SHP77 (cell line): ENCODE measurements around the gene ITIH3.

Source experiments
- DNase-seq, 2 experiments: peaks; one replicate each; lab custom pipeline; 2025; lab: John Stamatoyannopoulos, UW

ITIH3 gene

GRCh38 chr3:52844290-52844975, 49.8 kb downstream of the ITIH3 start:
- DNase-seq: no peak

DNA sequence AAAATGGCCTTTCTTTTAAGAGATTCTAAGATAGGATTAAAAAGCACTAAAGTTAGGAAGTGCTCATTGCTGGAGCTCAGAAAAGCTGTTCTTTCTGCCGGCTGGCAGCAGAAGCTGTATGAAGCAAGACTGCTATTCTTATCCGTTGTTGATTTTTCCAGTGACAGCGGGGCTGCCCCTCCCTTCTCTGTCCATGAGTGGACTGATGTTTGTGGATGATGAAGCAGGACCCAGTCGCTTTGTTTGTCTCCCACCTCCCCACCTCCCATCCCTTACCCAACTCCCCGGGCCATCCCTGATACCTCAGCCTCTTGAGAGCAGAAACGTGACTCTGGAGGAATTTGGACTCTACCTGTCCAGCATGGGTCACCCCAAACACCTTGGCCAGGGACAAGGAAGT, 50.6 kb downstream of the ITIH3 start:
- peak; percentile 17 to 24 for DNase-seq

GRCh38 chr3:52845691-52846431, 51.3 kb downstream of the ITIH3 start:
- DNase-seq: no peak

- no peak for DNase-seq
Measured at GRCh38 chr3:52846432-52846965, 51.9 kb downstream of the ITIH3 start.

DNA sequence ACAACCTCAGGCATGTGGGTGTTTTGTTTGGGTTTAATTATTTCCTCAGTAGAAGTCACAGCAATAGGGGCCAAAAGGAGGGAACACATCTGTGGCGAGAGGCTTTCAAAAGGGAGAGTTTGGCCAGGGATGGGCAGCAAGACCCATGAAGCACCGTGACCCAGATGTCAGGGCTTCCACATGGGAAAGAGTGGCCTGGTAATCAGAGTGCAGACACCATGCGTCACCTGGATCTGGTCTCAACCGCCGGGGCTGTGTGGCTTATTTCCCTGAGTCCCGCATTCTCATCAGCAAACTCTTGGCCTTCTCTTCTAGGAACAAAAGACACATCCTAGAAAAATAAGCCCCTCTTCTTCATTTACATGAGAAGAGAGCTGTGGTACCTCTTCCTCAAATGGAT, 52.6 kb downstream of the ITIH3 start:
- DNase-seq: no peak

DNA sequence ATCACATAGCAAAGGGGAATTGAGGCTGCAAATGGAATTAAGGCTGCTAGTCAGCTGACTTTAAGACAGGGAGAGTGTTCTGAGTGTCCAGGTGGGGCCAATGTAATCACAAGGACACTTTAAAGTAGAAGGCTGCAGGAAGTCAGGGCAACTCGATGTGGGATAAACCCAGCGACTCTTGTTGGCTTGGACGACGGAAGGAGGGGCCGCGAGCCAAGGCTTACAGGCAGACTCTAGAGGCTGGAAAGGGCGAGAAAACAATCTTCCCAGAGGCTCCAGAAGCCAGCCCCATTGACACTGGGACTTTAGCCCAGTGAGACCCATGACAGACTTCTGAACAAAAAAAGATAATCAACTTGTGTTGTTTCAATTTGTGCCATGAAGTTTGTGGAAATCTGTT, 53.1 kb downstream of the ITIH3 start:
- DNase-seq: no peak

GRCh38 chr3:52848617-52849016, 54.0 kb downstream of the ITIH3 start:
- no peak for DNase-seq

DNA sequence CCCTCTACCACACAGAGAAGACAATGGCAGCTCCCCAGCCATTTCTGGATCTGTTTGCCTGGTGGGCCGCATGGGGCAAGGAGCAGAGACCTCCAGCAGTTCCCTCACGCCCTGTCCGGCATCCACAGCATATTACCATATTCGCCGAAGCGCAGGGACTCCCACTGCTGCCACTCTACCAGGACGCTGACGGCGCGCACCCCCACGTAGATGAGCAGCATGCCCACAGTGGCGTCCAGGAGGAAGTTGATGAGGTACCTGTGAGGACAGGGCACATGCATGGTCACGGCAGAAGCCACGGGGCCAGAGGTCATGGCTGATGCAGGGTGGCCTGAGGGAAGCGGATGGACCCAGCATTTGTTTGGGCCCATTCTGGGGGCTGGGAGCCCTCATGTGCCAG, 55.1 kb downstream of the ITIH3 start:
- no peak for DNase-seq

DNA sequence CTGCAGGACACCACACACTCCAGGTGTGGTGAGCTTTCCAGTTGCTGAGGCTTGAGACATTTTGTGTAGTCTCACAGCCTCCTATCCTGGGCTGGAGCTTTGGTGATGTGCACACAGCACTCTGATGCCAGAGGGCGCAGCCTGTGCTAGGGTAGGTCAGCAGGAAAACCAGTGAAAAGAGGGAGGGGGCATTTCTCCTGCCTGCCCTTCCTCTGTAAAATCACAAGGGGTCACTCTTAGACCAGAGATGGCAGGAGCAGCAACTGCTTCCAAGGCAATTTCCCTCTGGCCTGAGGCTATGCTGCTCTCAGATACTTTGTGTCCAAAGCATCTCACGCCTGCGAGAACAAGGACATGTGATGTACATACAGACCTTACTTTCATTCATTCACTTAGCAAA, 56.8 kb downstream of the ITIH3 start:
- peak; percentile 25 to 40 for DNase-seq

GRCh38 chr3:52852419-52852818, 57.8 kb downstream of the ITIH3 start:
- no peak for DNase-seq

DNA sequence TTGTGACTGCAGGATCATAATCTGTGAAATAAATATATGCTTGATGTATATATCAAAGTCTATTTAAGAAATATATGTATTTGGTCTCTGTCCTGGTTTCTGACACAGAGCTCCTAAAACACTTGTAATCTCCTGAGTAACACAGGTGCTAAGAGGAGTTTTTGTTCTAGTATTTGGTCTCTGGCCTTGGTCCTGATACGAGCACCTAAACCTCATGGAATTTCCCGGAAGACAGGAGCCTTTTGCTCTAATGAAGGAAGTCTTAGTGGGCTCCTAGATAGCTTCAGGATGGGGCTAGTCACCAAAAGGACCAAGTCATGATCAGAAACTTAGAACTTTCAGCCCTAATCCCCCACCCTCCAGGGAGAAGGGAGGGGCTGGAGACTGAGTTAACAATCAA, 59.4 kb downstream of the ITIH3 start:
- DNase-seq: no peak

GRCh38 chr3:52856666-52857065, 62.1 kb downstream of the ITIH3 start:
- no peak for DNase-seq

- no peak for DNase-seq
Measured at GRCh38 chr3:52857133-52857532, 62.5 kb downstream of the ITIH3 start.

- no peak for DNase-seq
Measured at GRCh38 chr3:52857864-52858263, 63.3 kb downstream of the ITIH3 start.
